ENCODE results near the gene GFY. TPM values are rescaled to one million over a fixed set of nuclear protein-coding genes. Genes with fewer than 3 reads are reported as not detected.
"Not testable (repeated sequence)": the region's sequence is repeated elsewhere in the genome, so short reads cannot be mapped to it uniquely, and the experiment has no call there.

Gene GFY
- total RNA-seq, 1 experiment from 2014 or later = not detected

- DNase-seq (ENCODE audit: low read depth) = peak; percentile 87
These were observed 17.7 kb downstream of the GFY start for GRCh38 chr19:49442771-49443365.

- peak; percentile 94 for DNase-seq (ENCODE audit: low read depth)
These were observed 18.3 kb downstream of the GFY start for GRCh38 chr19:49443366-49444099.

GRCh38 chr19:49444100-49444700 lies 19.0 kb downstream of the GFY start:
- DNase-seq (ENCODE audit: low read depth) = not testable (repeated sequence)

GRCh38 chr19:49445997-49446396 lies 20.8 kb downstream of the GFY start:
- no peak for DNase-seq (ENCODE audit: low read depth)

- peak; percentile 30 for DNase-seq (ENCODE audit: low read depth)
These were observed 22.6 kb downstream of the GFY start for GRCh38 chr19:49447485-49448431.

- DNase-seq (ENCODE audit: low read depth) = no peak
These were observed 23.2 kb downstream of the GFY start for GRCh38 chr19:49448432-49448786.

- no peak for DNase-seq (ENCODE audit: low read depth)
These were observed 25.2 kb downstream of the GFY start for GRCh38 chr19:49450405-49450804.

- peak; percentile 100 for DNase-seq (ENCODE audit: low read depth)
These were observed 26.4 kb downstream of the GFY start, which contains the start of gene PIH1D1 for GRCh38 chr19:49451430-49452181. PIH1D1 (minus strand) TSS chr19:49451814; CDS start chr19:49451574, 240 bp downstream.

GRCh38 chr19:49453013-49453756 lies 28.0 kb downstream of the GFY start, which contains the start of gene ALDH16A1:
ALDH16A1 (plus strand) TSS chr19:49453225; CDS start chr19:49453332, 107 bp downstream.
- peak; percentile 97 for DNase-seq (ENCODE audit: low read depth)

- no peak for DNase-seq (ENCODE audit: low read depth)
These were observed 28.6 kb downstream of the GFY start for GRCh38 chr19:49453757-49454240.

- no peak for DNase-seq (ENCODE audit: low read depth)
These were observed 30.6 kb downstream of the GFY start for GRCh38 chr19:49455773-49456172.

- DNase-seq (ENCODE audit: low read depth) = no peak
These were observed 31.1 kb downstream of the GFY start for GRCh38 chr19:49456326-49456725.

GRCh38 chr19:49458567-49458903 lies 33.3 kb downstream of the GFY start:
- no peak for DNase-seq (ENCODE audit: low read depth)

GRCh38 chr19:49459388-49459787 lies 34.2 kb downstream of the GFY start:
- DNase-seq (ENCODE audit: low read depth) = no peak

- DNase-seq (ENCODE audit: low read depth) = not testable (repeated sequence)
These were observed 35.9 kb downstream of the GFY start for GRCh38 chr19:49461130-49461529.

GRCh38 chr19:49461656-49462055 lies 36.5 kb downstream of the GFY start:
- DNase-seq (ENCODE audit: low read depth) = no peak

- DNase-seq (ENCODE audit: low read depth) = no peak
These were observed 37.3 kb downstream of the GFY start for GRCh38 chr19:49462492-49462891.

- DNase-seq (ENCODE audit: low read depth) = no peak
These were observed 39.0 kb downstream of the GFY start for GRCh38 chr19:49463960-49464740.

- DNase-seq (ENCODE audit: low read depth) = no peak
These were observed 40.2 kb downstream of the GFY start for GRCh38 chr19:49465371-49465770.
